Liver (tissue), 3 donors: ENCODE results near the gene BEND3.

Experiments used
- FOXA1 ChIP-seq: IDR thresholded peaks from 2 replicates; pipeline ENCODE4 v1.6.1; 2016; ENCODE audit warnings: antibody characterized with exemption
- GABPA ChIP-seq, 2 donors: IDR thresholded peaks in 1 of 2; conservative IDR thresholded peaks in 1 of 2; 2 replicates each; pipeline ENCODE4 v1.6.1; 2016; ENCODE audit warnings: antibody characterized with exemption in 2 of 2, mild to moderate bottlenecking in 1 of 2, moderate library complexity in 1 of 2
- JUND ChIP-seq, 2 donors: IDR thresholded peaks; 2 replicates each; pipeline ENCODE4 v1.6.1; 2016; ENCODE audit warnings: antibody characterized with exemption in 2 of 2
- RAD21 ChIP-seq, 2 donors: IDR thresholded peaks; 2 replicates each; pipeline ENCODE4 v1.6.1; 2016; ENCODE audit warnings: antibody characterized with exemption in 2 of 2, mild to moderate bottlenecking in 2 of 2
- RXRA ChIP-seq, 2 donors: IDR thresholded peaks; 2 replicates each; pipeline ENCODE4 v1.6.1; 2017 to 2018; ENCODE audit warnings: antibody characterized with exemption in 2 of 2, mild to moderate bottlenecking in 1 of 2
- TAF1 ChIP-seq: conservative IDR thresholded peaks from 2 replicates; pipeline ENCODE4 v1.6.1; 2016; ENCODE audit warnings: antibody characterized with exemption, mild to moderate bottlenecking
- YY1 ChIP-seq: IDR thresholded peaks from 2 replicates; pipeline ENCODE4 v1.6.1; 2016; ENCODE audit warnings: antibody characterized with exemption, mild to moderate bottlenecking
- ZBTB33 ChIP-seq: IDR thresholded peaks from 2 replicates; pipeline ENCODE4 v1.6.1; 2016; ENCODE audit warnings: antibody characterized with exemption
- TF ChIP-seq, protein P1 (sequence below): fragments of 150-350 bp; IDR thresholded peaks from 2 replicates; pipeline ENCODE4 v1.5.1; 2017; ENCODE audit warnings: improper control_type of control experiment, low read depth, low read length; ENCODE audit not compliant: missing input control
- TF ChIP-seq, protein P2 (sequence below): IDR thresholded peaks from 2 replicates; pipeline ENCODE4 v1.6.1; 2016; ENCODE audit warnings: antibody characterized with exemption, mild to moderate bottlenecking
- donor health status: healthy.
- donor health status: healthy.

GRCh38 chr6:107154131-107154800 is 39.0 kb upstream of the BEND3 start:
- TF ChIP-seq, protein P1, sequence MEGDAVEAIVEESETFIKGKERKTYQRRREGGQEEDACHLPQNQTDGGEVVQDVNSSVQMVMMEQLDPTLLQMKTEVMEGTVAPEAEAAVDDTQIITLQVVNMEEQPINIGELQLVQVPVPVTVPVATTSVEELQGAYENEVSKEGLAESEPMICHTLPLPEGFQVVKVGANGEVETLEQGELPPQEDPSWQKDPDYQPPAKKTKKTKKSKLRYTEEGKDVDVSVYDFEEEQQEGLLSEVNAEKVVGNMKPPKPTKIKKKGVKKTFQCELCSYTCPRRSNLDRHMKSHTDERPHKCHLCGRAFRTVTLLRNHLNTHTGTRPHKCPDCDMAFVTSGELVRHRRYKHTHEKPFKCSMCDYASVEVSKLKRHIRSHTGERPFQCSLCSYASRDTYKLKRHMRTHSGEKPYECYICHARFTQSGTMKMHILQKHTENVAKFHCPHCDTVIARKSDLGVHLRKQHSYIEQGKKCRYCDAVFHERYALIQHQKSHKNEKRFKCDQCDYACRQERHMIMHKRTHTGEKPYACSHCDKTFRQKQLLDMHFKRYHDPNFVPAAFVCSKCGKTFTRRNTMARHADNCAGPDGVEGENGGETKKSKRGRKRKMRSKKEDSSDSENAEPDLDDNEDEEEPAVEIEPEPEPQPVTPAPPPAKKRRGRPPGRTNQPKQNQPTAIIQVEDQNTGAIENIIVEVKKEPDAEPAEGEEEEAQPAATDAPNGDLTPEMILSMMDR, result no peak
- no peak for TF ChIP-seq RAD21 (IDR thresholded peaks at IDR 0.05)
- TF ChIP-seq, protein P2, sequence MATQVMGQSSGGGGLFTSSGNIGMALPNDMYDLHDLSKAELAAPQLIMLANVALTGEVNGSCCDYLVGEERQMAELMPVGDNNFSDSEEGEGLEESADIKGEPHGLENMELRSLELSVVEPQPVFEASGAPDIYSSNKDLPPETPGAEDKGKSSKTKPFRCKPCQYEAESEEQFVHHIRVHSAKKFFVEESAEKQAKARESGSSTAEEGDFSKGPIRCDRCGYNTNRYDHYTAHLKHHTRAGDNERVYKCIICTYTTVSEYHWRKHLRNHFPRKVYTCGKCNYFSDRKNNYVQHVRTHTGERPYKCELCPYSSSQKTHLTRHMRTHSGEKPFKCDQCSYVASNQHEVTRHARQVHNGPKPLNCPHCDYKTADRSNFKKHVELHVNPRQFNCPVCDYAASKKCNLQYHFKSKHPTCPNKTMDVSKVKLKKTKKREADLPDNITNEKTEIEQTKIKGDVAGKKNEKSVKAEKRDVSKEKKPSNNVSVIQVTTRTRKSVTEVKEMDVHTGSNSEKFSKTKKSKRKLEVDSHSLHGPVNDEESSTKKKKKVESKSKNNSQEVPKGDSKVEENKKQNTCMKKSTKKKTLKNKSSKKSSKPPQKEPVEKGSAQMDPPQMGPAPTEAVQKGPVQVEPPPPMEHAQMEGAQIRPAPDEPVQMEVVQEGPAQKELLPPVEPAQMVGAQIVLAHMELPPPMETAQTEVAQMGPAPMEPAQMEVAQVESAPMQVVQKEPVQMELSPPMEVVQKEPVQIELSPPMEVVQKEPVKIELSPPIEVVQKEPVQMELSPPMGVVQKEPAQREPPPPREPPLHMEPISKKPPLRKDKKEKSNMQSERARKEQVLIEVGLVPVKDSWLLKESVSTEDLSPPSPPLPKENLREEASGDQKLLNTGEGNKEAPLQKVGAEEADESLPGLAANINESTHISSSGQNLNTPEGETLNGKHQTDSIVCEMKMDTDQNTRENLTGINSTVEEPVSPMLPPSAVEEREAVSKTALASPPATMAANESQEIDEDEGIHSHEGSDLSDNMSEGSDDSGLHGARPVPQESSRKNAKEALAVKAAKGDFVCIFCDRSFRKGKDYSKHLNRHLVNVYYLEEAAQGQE, result no peak
- no peak for TF ChIP-seq ZBTB33
- TF ChIP-seq JUND (IDR thresholded peaks at IDR 0.05), result no peak
- no peak for TF ChIP-seq TAF1
- no peak for TF ChIP-seq YY1
- no peak for TF ChIP-seq GABPA (IDR thresholded peaks at IDR 0.05 in 1 of 2, conservative IDR thresholded peaks at IDR 0.05 in 1 of 2)
- no peak for TF ChIP-seq FOXA1
- no peak for TF ChIP-seq RXRA (IDR thresholded peaks at IDR 0.05)
